GM23338 (cell line): ENCODE results near the gene NXN. TPM values are rescaled to one million over a fixed set of nuclear protein-coding genes. Genes with fewer than 3 reads are reported as not detected.
"Not testable (repeated sequence)": the region's sequence is repeated elsewhere in the genome, so short reads cannot be mapped to it uniquely, and the experiment has no call there.

Experiments
- ATAC-seq: fragments of 200-7000 bp; cut with Tn5 transposase; 3 replicates; pipeline ENCODE4 v1.9.1; 2020
- DNase-seq: peaks from one replicate; pipeline ENCODE4 v3.0.0-alpha.2; 2015; ENCODE audit warnings: low spot score
- H2AFZ ChIP-seq: fragments of 200-600 bp; sonication (generic); 2 replicates; pipeline ENCODE4 v1.8.0; 2016; ENCODE audit warnings: antibody characterized with exemption, mild to moderate bottlenecking, moderate library complexity
- H3F3A ChIP-seq: fragments of 200-600 bp; sonication (generic); replicated peaks from 2 replicates; pipeline ENCODE4 v1.8.0; 2017; ENCODE audit warnings: antibody characterized with exemption, mixed run types, low read depth
- H3K27ac ChIP-seq: fragments of 200-600 bp; sonication (generic); 2 replicates; pipeline ENCODE4 v1.6.1; 2016; ENCODE audit warnings: low read depth
- H3K27me3 ChIP-seq: fragments of 200-600 bp; sonication (generic); 2 replicates; pipeline ENCODE4 v1.8.0; 2016; ENCODE audit warnings: mild to moderate bottlenecking, mixed run types, moderate library complexity; ENCODE audit not compliant: insufficient read depth
- H3K36me3 ChIP-seq: fragments of 200-600 bp; sonication (generic); 2 replicates; pipeline ENCODE4 v1.8.0; 2016; ENCODE audit warnings: mild to moderate bottlenecking; ENCODE audit not compliant: insufficient read depth
- H3K4me1 ChIP-seq: fragments of 200-600 bp; sonication (generic); 2 replicates; pipeline ENCODE4 v1.8.0; 2016; ENCODE audit warnings: mild to moderate bottlenecking, moderate library complexity; ENCODE audit not compliant: insufficient read depth
- H3K4me2 ChIP-seq: fragments of 200-600 bp; sonication (generic); 2 replicates; pipeline ENCODE4 v1.7.1; 2017; ENCODE audit warnings: mixed run types
- H3K4me3 ChIP-seq: fragments of 200-600 bp; sonication (generic); 2 replicates; pipeline ENCODE4 v1.6.1; 2016; ENCODE audit warnings: mixed run types
- H3K79me2 ChIP-seq: fragments of 200-600 bp; sonication (generic); replicated peaks from 2 replicates; pipeline ENCODE4 v1.8.0; 2017; ENCODE audit warnings: mild to moderate bottlenecking; ENCODE audit not compliant: insufficient read depth
- H3K9me2 ChIP-seq: fragments of 200-600 bp; sonication (generic); 2 replicates; pipeline ENCODE4 v1.8.0; 2017; ENCODE audit not compliant: insufficient read depth
- H4K20me1 ChIP-seq: fragments of 200-600 bp; sonication (generic); replicated peaks from 2 replicates; pipeline ENCODE4 v1.8.0; 2017; ENCODE audit warnings: mild to moderate bottlenecking; ENCODE audit not compliant: insufficient read depth
- H3K27ac Mint-ChIP-seq: 2 replicates; pipeline ENCODE4 v1.8.0; 2020; ENCODE audit warnings: inconsistent platforms, mild to moderate bottlenecking, moderate library complexity, mixed read lengths
- H3K27me3 Mint-ChIP-seq: 3 replicates; pipeline ENCODE4 v1.8.0; 2022; ENCODE audit warnings: low read depth, mild to moderate bottlenecking, moderate library complexity, mixed read lengths, inconsistent platforms; ENCODE audit not compliant: insufficient read depth, poor library complexity
- H3K36me3 Mint-ChIP-seq: 3 replicates; pipeline ENCODE4 v1.8.0; 2021; ENCODE audit warnings: low read depth, mild to moderate bottlenecking, inconsistent platforms, moderate library complexity, mixed read lengths
- H3K4me1 Mint-ChIP-seq: 3 replicates; pipeline ENCODE4 v1.8.0; 2020; ENCODE audit warnings: mild to moderate bottlenecking, inconsistent platforms, mixed read lengths
- H3K4me3 Mint-ChIP-seq: 3 replicates; pipeline ENCODE4 v1.8.0; 2021; ENCODE audit warnings: moderate library complexity, mild to moderate bottlenecking, inconsistent platforms, mixed read lengths
- H3K9me3 Mint-ChIP-seq: 3 replicates; pipeline ENCODE4 v1.8.0; 2020; ENCODE audit warnings: moderate library complexity, mild to moderate bottlenecking, inconsistent platforms, mixed read lengths
- CREB1 ChIP-seq: fragments of 250-450 bp; sonication (Bioruptor Pico); IDR thresholded peaks from 2 replicates; pipeline ENCODE4 v1.5.0; 2020; ENCODE audit warnings: low read depth, mild to moderate bottlenecking, moderate library complexity
- EZH2 ChIP-seq: fragments of 200-600 bp; sonication (generic); IDR thresholded peaks from one replicate; pipeline ENCODE4 v1.8.0; 2017; ENCODE audit warnings: antibody characterized with exemption, mild to moderate bottlenecking, low read depth; ENCODE audit not compliant: unreplicated experiment
- EZH2phosphoT487 ChIP-seq: fragments of 200-600 bp; sonication (generic); IDR thresholded peaks from one replicate; pipeline ENCODE4 v1.8.1; 2018; ENCODE audit warnings: antibody characterized with exemption; ENCODE audit not compliant: unreplicated experiment
- JUNB ChIP-seq: IDR thresholded peaks from one replicate; pipeline ENCODE4 v1.6.1; 2016; ENCODE audit warnings: antibody characterized with exemption; ENCODE audit not compliant: unreplicated experiment
- NANOG ChIP-seq: IDR thresholded peaks from 2 replicates; pipeline ENCODE4 v1.6.1; 2016; ENCODE audit warnings: antibody characterized with exemption, borderline replicate concordance
- POLR2AphosphoS5 ChIP-seq: IDR thresholded peaks from 2 replicates; pipeline ENCODE4 v1.6.1; 2016; ENCODE audit warnings: antibody characterized with exemption, low read depth
- STAT1 ChIP-seq: IDR thresholded peaks from one replicate; pipeline ENCODE4 v1.6.1; 2016; ENCODE audit warnings: antibody characterized with exemption; ENCODE audit not compliant: unreplicated experiment
- ZNF114 ChIP-seq: fragments of 250-450 bp; sonication (Bioruptor Pico); IDR thresholded peaks from 2 replicates; pipeline ENCODE4 v1.5.0; 2020; ENCODE audit warnings: mild to moderate bottlenecking, moderate library complexity
- ZNF331 ChIP-seq: fragments of 250-450 bp; sonication (Bioruptor Pico); IDR thresholded peaks from 2 replicates; pipeline ENCODE4 v1.5.0; 2020; ENCODE audit warnings: low read depth, mild to moderate bottlenecking, moderate library complexity
- polyA plus RNA-seq: library from polyadenylated mRNA; unstranded; fragments of >200 nt; fragmentation: Nextera tagmentation; extraction: Ambion mirVana; gene quantifications from 2 replicates; pipeline ENCODE4 v1.2.1, GENCODE V29; 2016
- total RNA-seq: library from RNA; depleted of rRNA; stranded (reverse); fragments of >200 nt; shearing (Covaris generic); gene quantifications from 2 replicates; pipeline ENCODE4 v1.2.3, GENCODE V29; 2014
- TF ChIP-seq, protein P1 (sequence below): IDR thresholded peaks from 2 replicates; pipeline ENCODE4 v1.6.1; 2016; ENCODE audit warnings: antibody characterized with exemption
- TF ChIP-seq, protein P2 (sequence below), 2 experiments: fragments of 200-600 bp in 1 of 2; sonication (generic) in 1 of 2; conservative IDR thresholded peaks; 2 replicates each; pipeline versions ENCODE4 v1.5.1 to v1.6.1; 2016 to 2017; ENCODE audit warnings: antibody characterized with exemption in 2 of 2, low read depth in 2 of 2, mild to moderate bottlenecking in 2 of 2, moderate library complexity in 1 of 2
- TF ChIP-seq, protein P3 (sequence below): IDR thresholded peaks from one replicate; pipeline ENCODE4 v1.6.1; 2018; ENCODE audit warnings: antibody characterized with exemption; ENCODE audit not compliant: unreplicated experiment

The NXN gene
- total and polyA plus RNA-seq, 2 experiments from 2014 or later: 31.8 to 105 TPM

DNA sequence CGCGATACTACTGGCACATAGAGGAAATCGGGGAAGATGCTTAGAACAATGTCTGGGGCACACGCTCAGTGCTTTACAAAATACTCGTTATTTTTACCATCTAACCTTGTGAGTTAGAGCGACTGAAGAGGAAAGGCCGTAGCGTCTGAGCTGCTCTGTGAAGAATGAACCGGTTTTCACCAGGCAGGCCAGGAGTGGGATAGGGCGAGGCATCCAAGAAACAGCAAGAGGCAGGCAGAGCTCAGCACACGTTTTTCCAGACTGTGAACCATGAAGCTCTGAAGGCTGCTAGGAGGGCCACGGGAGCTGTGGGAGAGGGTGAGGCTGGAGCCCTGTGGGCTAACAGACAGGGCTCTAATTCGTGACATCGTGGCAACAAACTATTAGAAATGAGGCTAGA lies 101.9 kb downstream of the NXN start (continued):
- TF ChIP-seq, protein P1, sequence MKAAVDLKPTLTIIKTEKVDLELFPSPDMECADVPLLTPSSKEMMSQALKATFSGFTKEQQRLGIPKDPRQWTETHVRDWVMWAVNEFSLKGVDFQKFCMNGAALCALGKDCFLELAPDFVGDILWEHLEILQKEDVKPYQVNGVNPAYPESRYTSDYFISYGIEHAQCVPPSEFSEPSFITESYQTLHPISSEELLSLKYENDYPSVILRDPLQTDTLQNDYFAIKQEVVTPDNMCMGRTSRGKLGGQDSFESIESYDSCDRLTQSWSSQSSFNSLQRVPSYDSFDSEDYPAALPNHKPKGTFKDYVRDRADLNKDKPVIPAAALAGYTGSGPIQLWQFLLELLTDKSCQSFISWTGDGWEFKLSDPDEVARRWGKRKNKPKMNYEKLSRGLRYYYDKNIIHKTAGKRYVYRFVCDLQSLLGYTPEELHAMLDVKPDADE: no peak
- TF ChIP-seq JUNB (no peak), POLR2AphosphoS5 (no peak), EZH2phosphoT487 (no peak), NANOG (no peak), CREB1 (no peak), ZNF331 (CRISPR knock-in tag) (no peak), ZNF114 (CRISPR knock-in tag) (no peak), STAT1 (no peak)
- TF ChIP-seq, protein P2, sequence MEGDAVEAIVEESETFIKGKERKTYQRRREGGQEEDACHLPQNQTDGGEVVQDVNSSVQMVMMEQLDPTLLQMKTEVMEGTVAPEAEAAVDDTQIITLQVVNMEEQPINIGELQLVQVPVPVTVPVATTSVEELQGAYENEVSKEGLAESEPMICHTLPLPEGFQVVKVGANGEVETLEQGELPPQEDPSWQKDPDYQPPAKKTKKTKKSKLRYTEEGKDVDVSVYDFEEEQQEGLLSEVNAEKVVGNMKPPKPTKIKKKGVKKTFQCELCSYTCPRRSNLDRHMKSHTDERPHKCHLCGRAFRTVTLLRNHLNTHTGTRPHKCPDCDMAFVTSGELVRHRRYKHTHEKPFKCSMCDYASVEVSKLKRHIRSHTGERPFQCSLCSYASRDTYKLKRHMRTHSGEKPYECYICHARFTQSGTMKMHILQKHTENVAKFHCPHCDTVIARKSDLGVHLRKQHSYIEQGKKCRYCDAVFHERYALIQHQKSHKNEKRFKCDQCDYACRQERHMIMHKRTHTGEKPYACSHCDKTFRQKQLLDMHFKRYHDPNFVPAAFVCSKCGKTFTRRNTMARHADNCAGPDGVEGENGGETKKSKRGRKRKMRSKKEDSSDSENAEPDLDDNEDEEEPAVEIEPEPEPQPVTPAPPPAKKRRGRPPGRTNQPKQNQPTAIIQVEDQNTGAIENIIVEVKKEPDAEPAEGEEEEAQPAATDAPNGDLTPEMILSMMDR (conservative IDR thresholded peaks at IDR 0.05; ENCODE audit: low read depth in 2 of 2): no peak
- TF ChIP-seq, protein P3, sequence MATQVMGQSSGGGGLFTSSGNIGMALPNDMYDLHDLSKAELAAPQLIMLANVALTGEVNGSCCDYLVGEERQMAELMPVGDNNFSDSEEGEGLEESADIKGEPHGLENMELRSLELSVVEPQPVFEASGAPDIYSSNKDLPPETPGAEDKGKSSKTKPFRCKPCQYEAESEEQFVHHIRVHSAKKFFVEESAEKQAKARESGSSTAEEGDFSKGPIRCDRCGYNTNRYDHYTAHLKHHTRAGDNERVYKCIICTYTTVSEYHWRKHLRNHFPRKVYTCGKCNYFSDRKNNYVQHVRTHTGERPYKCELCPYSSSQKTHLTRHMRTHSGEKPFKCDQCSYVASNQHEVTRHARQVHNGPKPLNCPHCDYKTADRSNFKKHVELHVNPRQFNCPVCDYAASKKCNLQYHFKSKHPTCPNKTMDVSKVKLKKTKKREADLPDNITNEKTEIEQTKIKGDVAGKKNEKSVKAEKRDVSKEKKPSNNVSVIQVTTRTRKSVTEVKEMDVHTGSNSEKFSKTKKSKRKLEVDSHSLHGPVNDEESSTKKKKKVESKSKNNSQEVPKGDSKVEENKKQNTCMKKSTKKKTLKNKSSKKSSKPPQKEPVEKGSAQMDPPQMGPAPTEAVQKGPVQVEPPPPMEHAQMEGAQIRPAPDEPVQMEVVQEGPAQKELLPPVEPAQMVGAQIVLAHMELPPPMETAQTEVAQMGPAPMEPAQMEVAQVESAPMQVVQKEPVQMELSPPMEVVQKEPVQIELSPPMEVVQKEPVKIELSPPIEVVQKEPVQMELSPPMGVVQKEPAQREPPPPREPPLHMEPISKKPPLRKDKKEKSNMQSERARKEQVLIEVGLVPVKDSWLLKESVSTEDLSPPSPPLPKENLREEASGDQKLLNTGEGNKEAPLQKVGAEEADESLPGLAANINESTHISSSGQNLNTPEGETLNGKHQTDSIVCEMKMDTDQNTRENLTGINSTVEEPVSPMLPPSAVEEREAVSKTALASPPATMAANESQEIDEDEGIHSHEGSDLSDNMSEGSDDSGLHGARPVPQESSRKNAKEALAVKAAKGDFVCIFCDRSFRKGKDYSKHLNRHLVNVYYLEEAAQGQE: no peak

DNA sequence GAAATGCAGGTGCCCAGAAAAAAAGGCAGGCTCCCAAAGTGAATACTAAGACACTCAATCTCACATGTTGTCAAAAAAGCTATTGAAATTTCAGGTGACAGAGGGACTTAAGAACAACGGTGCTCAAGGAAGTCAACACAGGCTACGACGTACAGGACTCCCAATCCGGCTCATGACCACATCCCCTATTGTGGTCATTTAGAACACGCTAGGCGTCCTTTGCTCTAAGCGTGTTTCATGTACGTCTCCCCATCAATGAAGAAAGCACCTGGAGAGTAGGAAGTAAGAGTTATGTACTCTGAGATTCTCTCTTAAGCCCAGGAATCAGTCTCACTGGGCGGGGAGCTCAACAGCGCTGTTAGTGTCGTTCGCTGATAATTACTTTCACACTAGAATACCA lies 103.3 kb downstream of the NXN start:
- Histone ChIP-seq H3K79me2 (peaks cover 82% of the 10 kb centered on the region), H3K4me3 (no peak overlapping the region), H3K4me2 (no peak overlapping the region), H3K4me1 (peaks cover 33% of the 10 kb centered on the region), H3K27ac (peak overlapping the region; percentile 72; the same call in 1 of the 2 replicates), H3K36me3 (no peaks in the 10 kb centered on the region), H3K27me3 (no peaks in the 10 kb centered on the region), H4K20me1 (peaks cover 3% of the 10 kb centered on the region), H3K9me2 (no peaks in the 10 kb centered on the region), H3F3A (0 out of 2 replicates have a peak, but pooled peaks cover 7% of the 10 kb centered on the region), H2AFZ (no peak overlapping the region)
- H3K4me3 Mint-ChIP-seq: no peak overlapping the region
- peaks cover 38% of the 10 kb centered on the region for H3K4me1 Mint-ChIP-seq
- peaks cover 6% of the 10 kb centered on the region for H3K27me3 Mint-ChIP-seq
- DNase-seq (peak; percentile 52), ATAC-seq (no peak)
- H3K9me3 Mint-ChIP-seq: peaks cover 4% of the 10 kb centered on the region; the same call in 2 of the 3 replicates
- peaks cover 10% of the 10 kb centered on the region for H3K36me3 Mint-ChIP-seq
- no peak overlapping the region for H3K27ac Mint-ChIP-seq
- TF ChIP-seq EZH2phosphoT487: no peak
- no peak for TF ChIP-seq NANOG
- no peak for TF ChIP-seq EZH2
- no peak for TF ChIP-seq STAT1
- TF ChIP-seq, protein P2 (conservative IDR thresholded peaks at IDR 0.05; ENCODE audit: low read depth in 2 of 2): 0 out of 4 replicates have a peak, but pooled peaks of 1 of the 2 experiments have one; percentile 17

DNA sequence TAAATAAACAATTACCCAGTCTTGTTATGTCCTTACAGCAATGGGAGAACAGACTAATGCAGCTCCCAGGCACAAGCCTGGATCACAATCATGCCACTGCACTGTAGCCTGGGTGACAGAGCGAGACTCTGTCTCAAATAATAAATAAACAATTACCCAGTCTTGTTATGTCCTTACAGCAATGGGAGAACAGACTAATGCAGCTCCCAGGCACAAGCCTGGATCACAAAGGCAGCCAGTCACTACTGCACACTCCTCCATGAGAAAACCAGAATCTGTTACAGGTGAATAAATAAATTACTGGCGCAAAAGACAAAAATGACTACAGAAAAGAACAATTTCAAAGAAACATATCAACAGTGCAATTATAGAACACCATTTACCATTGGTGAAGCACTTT lies 105.0 kb downstream of the NXN start:
- ATAC-seq, H3K27me3 Mint-ChIP-seq, H3K4me3 Mint-ChIP-seq, H3K36me3 Mint-ChIP-seq, H3K27ac Mint-ChIP-seq, H3F3A ChIP-seq, H3K9me3 Mint-ChIP-seq, H3K4me2 ChIP-seq, H3K4me3 ChIP-seq, H4K20me1 ChIP-seq, DNase-seq, H3K9me2 ChIP-seq, H3K27ac ChIP-seq, H3K27me3 ChIP-seq, H2AFZ ChIP-seq, H3K36me3 ChIP-seq: not testable (repeated sequence)
- Histone ChIP-seq H3K79me2 (peaks cover 86% of the 10 kb centered on the region), H3K4me1 (peaks cover 18% of the 10 kb centered on the region)
- peaks cover 25% of the 10 kb centered on the region for H3K4me1 Mint-ChIP-seq
